ENCODE measurements around the gene SLC25A33.

SLC25A33 gene

GRCh38 chr1:9530320-9530719, 8.9 kb upstream of the SLC25A33 start:
- DNase-seq (ENCODE audit: low read depth in 1 of 2, low spot score in 1 of 2): no peak
- Histone ChIP-seq H3K4me3 (replicated peaks; ENCODE audit: insufficient read depth, low read length) (no peak overlapping the region), H3K27me3 (ENCODE audit: insufficient read depth, poor library complexity, severe bottlenecking) (no peaks in the 10 kb centered on the region), H3K27ac (replicated peaks) (no peak overlapping the region)
- TF ChIP-seq REST (IDR thresholded peaks at IDR 0.05; ENCODE audit: insufficient replicate concordance, low read depth) (no peak), POLR2AphosphoS5 (IDR thresholded peaks at IDR 0.05; ENCODE audit: low read depth) (no peak), CTCF (IDR thresholded peaks at IDR 0.05; ENCODE audit: insufficient read depth, low read length) (no peak), SPI1 (IDR thresholded peaks at IDR 0.05; ENCODE audit: borderline replicate concordance, low read depth) (no peak), GABPA (IDR thresholded peaks at IDR 0.05; ENCODE audit: low read depth) (no peak)

- no peak for DNase-seq (ENCODE audit: low read depth in 1 of 2, low spot score in 1 of 2)
- TF ChIP-seq CTCF (IDR thresholded peaks at IDR 0.05; ENCODE audit: insufficient read depth, low read length): no peak
- TF ChIP-seq REST (IDR thresholded peaks at IDR 0.05; ENCODE audit: insufficient replicate concordance, low read depth): no peak
- TF ChIP-seq POLR2AphosphoS5 (IDR thresholded peaks at IDR 0.05; ENCODE audit: low read depth): no peak
- TF ChIP-seq GABPA (IDR thresholded peaks at IDR 0.05; ENCODE audit: low read depth): no peak
- TF ChIP-seq SPI1 (IDR thresholded peaks at IDR 0.05; ENCODE audit: borderline replicate concordance, low read depth): no peak
- Histone ChIP-seq H3K4me3 (replicated peaks; ENCODE audit: insufficient read depth, low read length) (no peak overlapping the region), H3K27ac (replicated peaks) (no peak overlapping the region), H3K27me3 (ENCODE audit: insufficient read depth, poor library complexity, severe bottlenecking) (no peaks in the 10 kb centered on the region)
These were observed 4.3 kb upstream of the SLC25A33 start for GRCh38 chr1:9534953-9535352.

- H3K27ac ChIP-seq (replicated peaks): no peak overlapping the region
- no peaks in the 10 kb centered on the region for H3K27me3 ChIP-seq (ENCODE audit: insufficient read depth, poor library complexity, severe bottlenecking)
- no peak for TF ChIP-seq REST (IDR thresholded peaks at IDR 0.05; ENCODE audit: insufficient replicate concordance, low read depth)
- TF ChIP-seq CTCF (IDR thresholded peaks at IDR 0.05; ENCODE audit: insufficient read depth, low read length): no peak
- DNase-seq (ENCODE audit: low read depth in 1 of 2, low spot score in 1 of 2): no peak
- H3K4me3 ChIP-seq (replicated peaks; ENCODE audit: insufficient read depth, low read length): no peak overlapping the region
These were observed 3.0 kb upstream of the SLC25A33 start for GRCh38 chr1:9536301-9536700.
